HepG2 (cell line): ENCODE measurements around the gene NIP7. TPM values are rescaled to one million over a fixed set of nuclear protein-coding genes. Genes with fewer than 3 reads are reported as not detected.
A peak's percentile ranks its signal among the peaks of the same experiment; 100 is the strongest.

Source experiments
- ATAC-seq: fragments of 200-7000 bp; cut with Tn5 transposase; 3 replicates; pipeline ENCODE4 v1.9.1; 2020; ENCODE audit warnings: mild to moderate bottlenecking, moderate library complexity
- BruUV-seq: library from RNA; stranded (reverse); fragments of 400-500 nt; replicated peaks from 2 replicates; lab custom pipeline; 2021; lab: Mats Ljungman, UMichigan
- CTCF ChIA-PET: fragments of 300-600 bp; formaldehyde crosslinking; extraction: SDS; loops from one replicate; lab custom pipeline; 2021; ENCODE audit warnings: low total read pairs, inconsistent platforms, low intra/inter-chr PET ratio; lab: Yijun Ruan, JAX
- POLR2A ChIA-PET: fragments of 350-600 bp; sonication (Branson Sonifier 250); formaldehyde crosslinking; loops from one replicate; lab custom pipeline; 2020; ENCODE audit warnings: antibody characterized with exemption, inconsistent platforms; lab: Yijun Ruan, JAX
- DNase-seq: peaks from one replicate; pipeline ENCODE4 v3.0.0-alpha.2; 2015; ENCODE audit warnings: low spot score
- FAIRE-seq: peaks from 3 replicates; lab custom pipeline; 2011; peaks lifted over from hg19 to GRCh38; lab: Jason Lieb, UNC
- H2AFZ ChIP-seq: one replicate; pipeline ENCODE4 v1.6.1; 2011; ENCODE audit warnings: low read length, inconsistent platforms
- H3K27ac ChIP-seq: fragments of 300-600 bp; 3 replicates; pipeline ENCODE4 v1.8.0; 2011; ENCODE audit warnings: mixed run types, mild to moderate bottlenecking, mixed read lengths, low read length, inconsistent platforms; ENCODE audit not compliant: insufficient read depth; ENCODE audit errors: extremely low read length
- H3K27me3 ChIP-seq, 2 experiments: fragments of 200-600 bp in 1 of 2; 2 replicates in 1 of 2; 3 replicates in 1 of 2; pipeline versions ENCODE4 v1.6.0 to v1.8.0; 2011; ENCODE audit warnings: low read length in 2 of 2, mild to moderate bottlenecking in 2 of 2, moderate library complexity in 2 of 2, inconsistent platforms in 1 of 2; ENCODE audit not compliant: insufficient read depth in 2 of 2, control insufficient read depth in 1 of 2
- H3K36me3 ChIP-seq, 2 experiments: fragments of 200-600 bp in 1 of 2; replicated peaks in 1 of 2; 2 replicates in 1 of 2; 3 replicates in 1 of 2; pipeline versions ENCODE4 v1.5.1 to v1.8.0; 2011; ENCODE audit warnings: low read length in 2 of 2, inconsistent platforms in 1 of 2; ENCODE audit not compliant: insufficient read depth in 2 of 2, control insufficient read depth in 1 of 2
- H3K4me1 ChIP-seq: 2 replicates; pipeline ENCODE4 v1.5.1; 2012; ENCODE audit warnings: low read length, inconsistent platforms; ENCODE audit not compliant: insufficient read depth
- H3K4me2 ChIP-seq: 2 replicates; pipeline ENCODE4 v1.6.0; 2011; ENCODE audit warnings: low read depth, low read length, inconsistent platforms
- H3K4me3 ChIP-seq, 3 experiments: fragments of 200-600 bp in 1 of 3; sonication (generic), shearing (Covaris generic) in 1 of 3; replicated peaks in 1 of 3; 2 replicates each; pipeline ENCODE4 v1.5.1; 2011 to 2016; ENCODE audit warnings: low read length in 3 of 3, inconsistent platforms in 2 of 3, low read depth in 2 of 3, mild to moderate bottlenecking in 2 of 3, control low read depth in 1 of 3, mixed read lengths in 1 of 3; ENCODE audit not compliant: insufficient read depth in 1 of 3
- H3K79me2 ChIP-seq: one replicate; pipeline ENCODE4 v1.6.1; 2011; ENCODE audit warnings: low read length, inconsistent platforms; ENCODE audit not compliant: insufficient read depth
- H3K9ac ChIP-seq: 2 replicates; pipeline ENCODE4 v1.6.0; 2011; ENCODE audit warnings: mild to moderate bottlenecking, low read depth, low read length, inconsistent platforms; ENCODE audit not compliant: insufficient read depth
- H3K9me3 ChIP-seq: 2 replicates; pipeline ENCODE4 v1.5.1; 2012; ENCODE audit warnings: mild to moderate bottlenecking, low read length
- H4K20me1 ChIP-seq: 2 replicates; pipeline ENCODE4 v1.6.0; 2011; ENCODE audit warnings: inconsistent platforms, mild to moderate bottlenecking, low read length, moderate library complexity; ENCODE audit not compliant: insufficient read depth
- AGO1 ChIP-seq: fragments of 200-400 bp; formaldehyde crosslinking; IDR thresholded peaks from 2 replicates; pipeline ENCODE4 v1.6.1; 2017; ENCODE audit warnings: mild to moderate bottlenecking, low read depth, low read length, moderate library complexity; ENCODE audit not compliant: poor library complexity, severe bottlenecking
- DNMT1 ChIP-seq: sonication (generic); formaldehyde crosslinking; IDR thresholded peaks from 2 replicates; pipeline ENCODE4 v1.5.1; 2020; ENCODE audit warnings: mild to moderate bottlenecking, missing genetic modification reagents
- ESRRA ChIP-seq: sonication (generic); formaldehyde crosslinking; IDR thresholded peaks from 2 replicates; pipeline ENCODE4 v1.5.1; 2020; ENCODE audit warnings: mild to moderate bottlenecking, low read depth, missing genetic modification reagents
- HDAC2 ChIP-seq: sonication (generic); formaldehyde crosslinking; IDR thresholded peaks from 2 replicates; pipeline ENCODE4 v1.4.0; 2020; ENCODE audit warnings: missing genetic modification reagents
- HNF4A ChIP-seq: sonication (generic); formaldehyde crosslinking; IDR thresholded peaks from 2 replicates; pipeline ENCODE4 v1.4.0; 2020; ENCODE audit warnings: missing genetic modification reagents
- HOXA3 ChIP-seq: sonication (generic); formaldehyde crosslinking; IDR thresholded peaks from 2 replicates; pipeline ENCODE4 v1.5.0; 2020; ENCODE audit warnings: missing genetic modification reagents
- IKZF4 ChIP-seq: sonication (generic); formaldehyde crosslinking; IDR thresholded peaks from 2 replicates; pipeline ENCODE4 v1.5.1; 2020; ENCODE audit warnings: borderline replicate concordance, mild to moderate bottlenecking, low read depth, missing genetic modification reagents; ENCODE audit errors: not compliant biosample characterization
- NFIB ChIP-seq: sonication (generic); formaldehyde crosslinking; IDR thresholded peaks from 2 replicates; pipeline ENCODE4 v1.9.0; 2021; ENCODE audit warnings: missing genetic modification reagents, mild to moderate bottlenecking, borderline replicate concordance
- NFIC ChIP-seq: IDR thresholded peaks from 2 replicates; pipeline ENCODE4 v1.6.1; 2012; ENCODE audit warnings: mild to moderate bottlenecking, low read length, inconsistent platforms
- PHB2 ChIP-seq: fragments of 450-650 bp; IDR thresholded peaks from 2 replicates; pipeline ENCODE4 v1.6.1; 2018; ENCODE audit not compliant: partially characterized antibody
- POLR2AphosphoS5 ChIP-seq: IDR thresholded peaks from 2 replicates; pipeline ENCODE4 v1.6.1; 2012; ENCODE audit warnings: low read depth, low read length
- SP4 ChIP-seq: sonication (generic); formaldehyde crosslinking; IDR thresholded peaks from 2 replicates; pipeline ENCODE4 v1.8.1; 2023; ENCODE audit warnings: mild to moderate bottlenecking, missing genetic modification reagents
- TOE1 ChIP-seq: sonication (generic); formaldehyde crosslinking; IDR thresholded peaks from 2 replicates; pipeline ENCODE4 v1.4.0; 2020; ENCODE audit warnings: mild to moderate bottlenecking, missing genetic modification reagents
- ZNF569 ChIP-seq: sonication (generic); formaldehyde crosslinking; IDR thresholded peaks from 2 replicates; pipeline ENCODE4 v1.5.0; 2020; ENCODE audit warnings: mild to moderate bottlenecking, missing genetic modification reagents, moderate library complexity, borderline replicate concordance
- ZNF639 ChIP-seq: conservative IDR thresholded peaks from 2 replicates; pipeline ENCODE4 v1.6.1; 2018; ENCODE audit warnings: missing genetic modification reagents
- ZNF772 ChIP-seq: sonication (generic); formaldehyde crosslinking; IDR thresholded peaks from 2 replicates; pipeline ENCODE4 v1.5.0; 2020; ENCODE audit warnings: mild to moderate bottlenecking, missing genetic modification reagents
- WGBS: methylation state at CpG from one replicate; pipeline ENCODE4 v1.1.6; 2017; ENCODE audit warnings: low lambda C conversion rate; 5-methylcytosine and 5-hydroxymethylcytosine counted together
- in situ Hi-C: cut with HindIII; loops from 2 replicates; pipeline ENCODE4 v1.10.0; 2017; ENCODE audit warnings: low pct_unique_long_range_greater_than_20kb; ENCODE audit not compliant: extremely low pct_ligation_motif_present
- intact Hi-C: fragments of 100-400 bp; cut with micrococcal nuclease; formaldehyde crosslinking; loops from one replicate; pipeline ENCODE4 v1.10.0; 2022; ENCODE audit not compliant: unreplicated experiment
- polyA plus RNA-seq, 8 experiments: library from polyadenylated mRNA; depleted of rRNA in 3 of 8; stranded (reverse) in 7 of 8; unstranded in 1 of 8; fragments of >200 nt; fragmentation: Illumina TruSeq in 4 of 8; extraction: Trizol in 4 of 8; gene quantifications; 2 replicates each; pipeline versions ENCODE4 v1.2.1 to v1.2.3, GENCODE V29; 2011 to 2016; ENCODE audit warnings: low read depth in 4 of 8, missing spikeins in 1 of 8, mixed read lengths in 1 of 8; ENCODE audit not compliant: insufficient read depth in 1 of 8
- total RNA-seq, 5 experiments: library from RNA; depleted of rRNA; stranded (reverse); fragments of >200 nt; fragmentation: Illumina TruSeq; extraction: Trizol; gene quantifications; 2 replicates each; pipeline ENCODE4 v1.2.3, GENCODE V29; 2016; ENCODE audit warnings: low read depth in 1 of 5
- TF ChIP-seq, protein P1 (sequence below): sonication (generic); formaldehyde crosslinking; IDR thresholded peaks from 2 replicates; pipeline ENCODE4 v1.8.0; 2022; ENCODE audit warnings: mild to moderate bottlenecking, missing genetic modification reagents, moderate library complexity
- TF ChIP-seq, protein P2 (sequence below): sonication (generic); formaldehyde crosslinking; IDR thresholded peaks from 2 replicates; pipeline ENCODE4 v1.4.0; 2020; ENCODE audit warnings: missing genetic modification reagents; ENCODE audit errors: not compliant biosample characterization
- TF ChIP-seq, protein P3 (sequence below): sonication (generic); formaldehyde crosslinking; IDR thresholded peaks from 2 replicates; pipeline ENCODE4 v1.4.0; 2020; ENCODE audit warnings: mild to moderate bottlenecking, missing genetic modification reagents

NIP7 gene
- total and polyA plus RNA-seq, 2 of the 13 experiments (the other 11 are each of a cell fraction or from before 2014, with no cell fraction given), result 15.3 to 114 TPM

DNA sequence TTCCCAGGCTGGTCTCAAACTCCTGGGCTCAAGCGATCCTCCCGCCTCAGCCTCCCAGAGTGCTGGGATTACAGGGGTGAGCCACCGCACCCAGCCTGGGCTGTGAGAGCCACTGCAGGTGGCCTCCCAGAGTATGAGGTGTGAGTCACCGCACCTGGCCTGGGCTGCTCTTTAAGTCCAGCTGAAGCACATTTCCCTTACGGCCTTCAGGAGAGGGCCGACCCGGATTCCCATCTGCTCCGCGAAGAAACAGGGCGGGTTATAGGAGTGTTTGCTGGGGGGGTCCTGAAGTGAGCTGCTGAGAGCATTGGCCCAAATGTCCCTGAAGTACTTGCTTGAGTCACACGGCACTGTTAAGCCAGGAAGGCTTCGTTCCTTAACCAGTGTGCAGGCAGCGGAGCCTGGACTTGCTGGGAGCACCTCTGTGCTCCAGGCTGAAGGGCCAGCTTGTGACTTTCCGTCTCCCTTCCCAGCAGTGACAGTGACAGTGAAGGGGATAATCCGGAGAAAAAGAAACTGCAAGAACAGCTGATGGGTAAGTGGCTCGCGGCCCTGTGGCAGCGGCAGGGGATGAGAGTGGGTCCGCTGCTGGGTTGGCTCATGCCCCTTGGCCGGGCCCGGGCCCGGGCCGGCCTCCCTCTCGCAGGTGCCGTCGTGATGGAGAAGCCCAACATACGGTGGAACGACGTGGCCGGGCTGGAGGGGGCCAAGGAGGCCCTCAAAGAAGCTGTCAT lies 21.2 kb upstream of the NIP7 start (continued):
- TF ChIP-seq ZNF639 (CRISPR knock-in tag), result no peak
- TF ChIP-seq, protein P1, sequence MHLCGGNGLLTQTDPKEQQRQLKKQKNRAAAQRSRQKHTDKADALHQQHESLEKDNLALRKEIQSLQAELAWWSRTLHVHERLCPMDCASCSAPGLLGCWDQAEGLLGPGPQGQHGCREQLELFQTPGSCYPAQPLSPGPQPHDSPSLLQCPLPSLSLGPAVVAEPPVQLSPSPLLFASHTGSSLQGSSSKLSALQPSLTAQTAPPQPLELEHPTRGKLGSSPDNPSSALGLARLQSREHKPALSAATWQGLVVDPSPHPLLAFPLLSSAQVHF, result no peak
- no peak for TF ChIP-seq NFIC
- peak; percentile 58 for TF ChIP-seq AGO1
- no peak for TF ChIP-seq TOE1 (CRISPR knock-in tag)

DNA sequence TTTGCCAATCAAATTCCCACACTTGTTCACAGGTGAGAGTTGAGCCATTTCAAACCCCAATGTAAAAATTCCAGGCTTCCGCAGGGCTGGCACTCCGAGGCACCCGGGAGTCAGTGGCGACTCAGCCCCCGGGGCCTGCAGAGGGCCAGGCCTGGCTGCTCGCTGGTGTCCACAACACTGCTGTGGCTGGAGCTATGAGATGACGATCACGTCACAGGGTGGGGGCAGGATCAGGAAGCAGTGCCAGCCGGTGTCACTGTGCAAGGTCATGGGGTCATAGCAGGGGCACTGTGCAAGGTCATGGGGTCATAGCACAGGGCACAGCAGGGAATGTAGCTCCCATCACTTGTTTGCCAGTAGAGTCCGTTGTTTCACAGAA lies 20.7 kb upstream of the NIP7 start:
- in situ Hi-C loops, result no loop called here
- ATAC-seq (peak; percentile 8), FAIRE-seq (no peak), DNase-seq (no peak)
- H3K79me2 ChIP-seq, result peaks cover 8% of the 10 kb centered on the region
- no peaks in the 10 kb centered on the region for H3K9me3 ChIP-seq
- no peak overlapping the region for H3K27ac ChIP-seq
- H3K9ac ChIP-seq, result no peak overlapping the region
- peaks cover 8% of the 10 kb centered on the region; the same call in 1 of the 2 replicates for H3K4me1 ChIP-seq
- H3K4me2 ChIP-seq, result no peak overlapping the region
- no TSS peak for BruUV-seq
- POLR2A ChIA-PET, result no interaction called here
- H4K20me1 ChIP-seq, result peaks cover 4% of the 10 kb centered on the region; the same call in 1 of the 2 replicates
- no peaks in the 10 kb centered on the region for H3K27me3 ChIP-seq
- H3K36me3 ChIP-seq, result peaks cover 58 to 83% of the 10 kb centered on the region in 2 experiments
- WGBS, result 90% methylated on average over 7 of the region's 10 CpGs
- CTCF ChIA-PET, result no interaction called here
- no peak overlapping the region for H3K4me3 ChIP-seq
- no peak overlapping the region for H2AFZ ChIP-seq
- intact Hi-C loops, result no loop called here
- TF ChIP-seq SP4 (no peak), ESRRA (CRISPR knock-in tag) (peak; percentile 75), HDAC2 (CRISPR knock-in tag) (no peak), DNMT1 (CRISPR knock-in tag) (no peak), HOXA3 (CRISPR knock-in tag) (no peak), ZNF772 (no peak), IKZF4 (CRISPR knock-in tag) (no peak), HNF4A (peak; percentile 7; the same call in 1 of the 2 replicates), POLR2AphosphoS5 (0 out of 2 replicates have a peak, but pooled peaks have one; percentile 6), ZNF569 (no peak), NFIB (CRISPR knock-in tag) (no peak), PHB2 (no peak)
- TF ChIP-seq, protein P2, sequence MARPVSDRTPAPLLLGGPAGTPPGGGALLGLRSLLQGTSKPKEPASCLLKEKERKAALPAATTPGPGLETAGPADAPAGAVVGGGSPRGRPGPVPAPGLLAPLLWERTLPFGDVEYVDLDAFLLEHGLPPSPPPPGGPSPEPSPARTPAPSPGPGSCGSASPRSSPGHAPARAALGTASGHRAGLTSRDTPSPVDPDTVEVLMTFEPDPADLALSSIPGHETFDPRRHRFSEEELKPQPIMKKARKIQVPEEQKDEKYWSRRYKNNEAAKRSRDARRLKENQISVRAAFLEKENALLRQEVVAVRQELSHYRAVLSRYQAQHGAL (CRISPR knock-in tag), result no peak
- TF ChIP-seq, protein P3, sequence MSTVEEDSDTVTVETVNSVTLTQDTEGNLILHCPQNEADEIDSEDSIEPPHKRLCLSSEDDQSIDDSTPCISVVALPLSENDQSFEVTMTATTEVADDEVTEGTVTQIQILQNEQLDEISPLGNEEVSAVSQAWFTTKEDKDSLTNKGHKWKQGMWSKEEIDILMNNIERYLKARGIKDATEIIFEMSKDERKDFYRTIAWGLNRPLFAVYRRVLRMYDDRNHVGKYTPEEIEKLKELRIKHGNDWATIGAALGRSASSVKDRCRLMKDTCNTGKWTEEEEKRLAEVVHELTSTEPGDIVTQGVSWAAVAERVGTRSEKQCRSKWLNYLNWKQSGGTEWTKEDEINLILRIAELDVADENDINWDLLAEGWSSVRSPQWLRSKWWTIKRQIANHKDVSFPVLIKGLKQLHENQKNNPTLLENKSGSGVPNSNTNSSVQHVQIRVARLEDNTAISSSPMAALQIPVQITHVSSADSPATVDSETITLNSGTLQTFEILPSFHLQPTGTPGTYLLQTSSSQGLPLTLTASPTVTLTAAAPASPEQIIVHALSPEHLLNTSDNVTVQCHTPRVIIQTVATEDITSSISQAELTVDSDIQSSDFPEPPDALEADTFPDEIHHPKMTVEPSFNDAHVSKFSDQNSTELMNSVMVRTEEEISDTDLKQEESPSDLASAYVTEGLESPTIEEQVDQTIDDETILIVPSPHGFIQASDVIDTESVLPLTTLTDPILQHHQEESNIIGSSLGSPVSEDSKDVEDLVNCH (CRISPR knock-in tag), result no peak
